Measurements from ENCODE around the gene ANK2. TPM values are rescaled to one million over a fixed set of nuclear protein-coding genes. Genes with fewer than 3 reads are reported as not detected.

ANK2 gene
- polyA plus RNA-seq, 1 donor (not counting 4 experiments of a cell fraction or from before 2014, with no cell fraction given) = 0.22 TPM

DNA sequence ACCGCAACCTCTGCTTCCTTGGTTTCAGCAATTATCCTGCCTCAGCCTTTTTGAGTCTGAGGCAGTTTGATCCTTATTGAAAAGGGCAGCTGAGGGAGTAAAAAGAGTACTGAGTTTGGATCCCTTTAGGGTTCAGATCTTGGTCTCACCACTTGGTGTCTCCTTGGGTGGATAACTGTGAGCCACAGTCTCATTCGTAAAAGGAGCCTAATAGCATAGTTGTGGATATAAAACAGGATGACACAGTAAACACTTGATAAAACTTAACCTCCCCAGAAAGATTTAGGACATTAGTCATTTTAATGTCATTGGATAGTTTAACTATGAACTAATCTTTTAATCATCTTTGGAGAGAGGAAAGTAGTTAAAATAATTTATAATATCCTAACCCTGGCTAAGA is 173.0 kb downstream of the ANK2 start:
- H3K4me1 ChIP-seq (ENCODE audit: control insufficient read depth, extremely low read depth, insufficient read depth, low read length) = no peaks in the 10 kb centered on the region
- H3K4me2 ChIP-seq (ENCODE audit: control insufficient read depth, extremely low read depth, insufficient read depth, low read depth, low read length) = no peak overlapping the region
- H2AFZ ChIP-seq (ENCODE audit: control insufficient read depth, low read length) = no peak overlapping the region
- H3K27me3 ChIP-seq (ENCODE audit: control insufficient read depth, extremely low read depth, insufficient read depth, low read length) = no peaks in the 10 kb centered on the region
- no peak overlapping the region for H3K27ac ChIP-seq (ENCODE audit: control insufficient read depth, insufficient read depth, low read length)
- H3K9ac ChIP-seq (ENCODE audit: control insufficient read depth, extremely low read depth, insufficient read depth, low read length) = no peak overlapping the region
- DNase-seq (ENCODE audit: low read depth, low spot score) (no peak), FAIRE-seq (no peak)
- no peak overlapping the region for H3K4me3 ChIP-seq (ENCODE audit: control insufficient read depth in 2 of 3, extremely low read depth in 1 of 3, insufficient read depth in 2 of 3, low read depth in 1 of 3, low read length in 3 of 3)
- no peaks in the 10 kb centered on the region for H3K9me3 ChIP-seq (ENCODE audit: control insufficient read depth, low read depth, low read length)
- TF ChIP-seq EZH2 (IDR thresholded peaks at IDR 0.05; ENCODE audit: low read length) = no peak
- TF ChIP-seq, protein P1, sequence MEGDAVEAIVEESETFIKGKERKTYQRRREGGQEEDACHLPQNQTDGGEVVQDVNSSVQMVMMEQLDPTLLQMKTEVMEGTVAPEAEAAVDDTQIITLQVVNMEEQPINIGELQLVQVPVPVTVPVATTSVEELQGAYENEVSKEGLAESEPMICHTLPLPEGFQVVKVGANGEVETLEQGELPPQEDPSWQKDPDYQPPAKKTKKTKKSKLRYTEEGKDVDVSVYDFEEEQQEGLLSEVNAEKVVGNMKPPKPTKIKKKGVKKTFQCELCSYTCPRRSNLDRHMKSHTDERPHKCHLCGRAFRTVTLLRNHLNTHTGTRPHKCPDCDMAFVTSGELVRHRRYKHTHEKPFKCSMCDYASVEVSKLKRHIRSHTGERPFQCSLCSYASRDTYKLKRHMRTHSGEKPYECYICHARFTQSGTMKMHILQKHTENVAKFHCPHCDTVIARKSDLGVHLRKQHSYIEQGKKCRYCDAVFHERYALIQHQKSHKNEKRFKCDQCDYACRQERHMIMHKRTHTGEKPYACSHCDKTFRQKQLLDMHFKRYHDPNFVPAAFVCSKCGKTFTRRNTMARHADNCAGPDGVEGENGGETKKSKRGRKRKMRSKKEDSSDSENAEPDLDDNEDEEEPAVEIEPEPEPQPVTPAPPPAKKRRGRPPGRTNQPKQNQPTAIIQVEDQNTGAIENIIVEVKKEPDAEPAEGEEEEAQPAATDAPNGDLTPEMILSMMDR (optimal IDR thresholded peaks at IDR 0.05 in 1 of 3, IDR thresholded peaks at IDR 0.05 in 1 of 3, conservative IDR thresholded peaks at IDR 0.05 in 1 of 3; ENCODE audit: extremely low read depth in 1 of 3, insufficient read depth in 2 of 3, low read length in 3 of 3) = no peak
- H3K79me2 ChIP-seq (ENCODE audit: control insufficient read depth, insufficient read depth, low read length) = no peaks in the 10 kb centered on the region
- H4K20me1 ChIP-seq (ENCODE audit: control insufficient read depth, extremely low read depth, insufficient read depth, low read length) = no peaks in the 10 kb centered on the region
- H3K36me3 ChIP-seq (ENCODE audit: control insufficient read depth in 2 of 2, extremely low read depth in 1 of 2, insufficient read depth in 2 of 2, low read length in 2 of 2) = no peaks in the 10 kb centered on the region
- dilution Hi-C loops (cut with MboI; ENCODE audit: extremely low pct_ligation_motif_present, low sequenced_read_pairs) = no loop called here
- no peaks in the 10 kb centered on the region for H3K9me1 ChIP-seq (ENCODE audit: control insufficient read depth, extremely low read depth, insufficient read depth, low read length)

DNA sequence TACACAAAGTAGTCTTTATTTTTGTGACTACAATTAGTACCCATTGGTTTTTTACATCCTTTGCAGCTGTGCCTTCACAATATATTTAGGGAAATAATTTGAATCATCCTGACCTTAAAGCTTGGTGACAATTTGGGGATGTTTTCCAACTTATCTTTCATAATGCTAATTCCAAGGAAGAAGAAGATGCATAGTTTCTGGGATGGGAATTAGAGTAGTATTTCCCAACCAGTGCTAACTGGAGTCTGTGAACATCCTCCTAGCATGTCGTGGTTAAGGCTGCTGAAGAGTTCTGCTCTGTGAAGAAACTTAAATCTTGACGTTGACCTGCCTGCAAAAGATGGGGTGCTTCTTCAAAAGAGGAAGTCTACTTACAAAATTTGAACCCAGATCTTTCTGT is 173.5 kb downstream of the ANK2 start:
- Histone ChIP-seq H3K4me2 (ENCODE audit: control insufficient read depth, extremely low read depth, insufficient read depth, low read depth, low read length) (no peak overlapping the region), H3K4me3 (ENCODE audit: control insufficient read depth in 2 of 3, extremely low read depth in 1 of 3, insufficient read depth in 2 of 3, low read depth in 1 of 3, low read length in 3 of 3) (no peak overlapping the region), H2AFZ (ENCODE audit: control insufficient read depth, low read length) (no peak overlapping the region), H3K36me3 (ENCODE audit: control insufficient read depth in 2 of 2, extremely low read depth in 1 of 2, insufficient read depth in 2 of 2, low read length in 2 of 2) (no peaks in the 10 kb centered on the region), H3K27ac (ENCODE audit: control insufficient read depth, insufficient read depth, low read length) (no peak overlapping the region), H3K9ac (ENCODE audit: control insufficient read depth, extremely low read depth, insufficient read depth, low read length) (no peak overlapping the region), H3K4me1 (ENCODE audit: control insufficient read depth, extremely low read depth, insufficient read depth, low read length) (no peaks in the 10 kb centered on the region), H3K79me2 (ENCODE audit: control insufficient read depth, insufficient read depth, low read length) (no peaks in the 10 kb centered on the region), H3K9me1 (ENCODE audit: control insufficient read depth, extremely low read depth, insufficient read depth, low read length) (no peaks in the 10 kb centered on the region), H3K9me3 (ENCODE audit: control insufficient read depth, low read depth, low read length) (no peaks in the 10 kb centered on the region), H4K20me1 (ENCODE audit: control insufficient read depth, extremely low read depth, insufficient read depth, low read length) (no peaks in the 10 kb centered on the region), H3K27me3 (ENCODE audit: control insufficient read depth, extremely low read depth, insufficient read depth, low read length) (no peaks in the 10 kb centered on the region)
- FAIRE-seq (no peak), DNase-seq (ENCODE audit: low read depth, low spot score) (no peak)
- no peak for TF ChIP-seq EZH2 (IDR thresholded peaks at IDR 0.05; ENCODE audit: low read length)
- TF ChIP-seq, protein P1 (optimal IDR thresholded peaks at IDR 0.05 in 1 of 3, IDR thresholded peaks at IDR 0.05 in 1 of 3, conservative IDR thresholded peaks at IDR 0.05 in 1 of 3; ENCODE audit: extremely low read depth in 1 of 3, insufficient read depth in 2 of 3, low read length in 3 of 3) = no peak
- dilution Hi-C loops (cut with MboI; ENCODE audit: extremely low pct_ligation_motif_present, low sequenced_read_pairs) = no loop called here
